K562 (cell line): ENCODE measurements around the gene LCA5L.

Source experiments
- CSDE1 ChIP-seq, 2 experiments: fragments of 450-650 bp; IDR thresholded peaks; 2 replicates each; pipeline ENCODE4 v1.6.1; 2016; ENCODE audit warnings: mild to moderate bottlenecking in 1 of 2
- HCFC1 ChIP-seq: IDR thresholded peaks from 2 replicates; pipeline ENCODE4 v1.6.1; 2012; ENCODE audit warnings: low read depth, low read length, improper control_type of control experiment
- KLF6 ChIP-seq: fragments of 250-450 bp; sonication (Bioruptor Pico); IDR thresholded peaks from 2 replicates; pipeline ENCODE4 v1.4.0; 2020; ENCODE audit warnings: mild to moderate bottlenecking, moderate library complexity, borderline replicate concordance
- LARP7 ChIP-seq: fragments of 450-650 bp; IDR thresholded peaks from 2 replicates; pipeline ENCODE4 v1.6.1; 2016
- MYNN ChIP-seq, 2 experiments: sonication (generic); formaldehyde crosslinking in 1 of 2; IDR thresholded peaks; 2 replicates each; pipeline versions ENCODE4 v1.5.0 to v1.6.1; 2016 to 2020; ENCODE audit warnings: antibody characterized with exemption in 1 of 2, missing genetic modification reagents in 1 of 2
- RAD21 ChIP-seq, 2 experiments: fragments of 250-450 bp in 1 of 2; fragments of 450-650 bp in 1 of 2; sonication (Bioruptor Pico) in 1 of 2; formaldehyde crosslinking in 1 of 2; IDR thresholded peaks in 1 of 2; conservative IDR thresholded peaks in 1 of 2; 2 replicates each; pipeline versions ENCODE4 v1.4.0 to v1.8.0; 2020 to 2022; ENCODE audit warnings: mild to moderate bottlenecking in 2 of 2, moderate library complexity in 1 of 2
- TEAD4 ChIP-seq, 2 experiments: sonication (generic) in 1 of 2; formaldehyde crosslinking in 1 of 2; IDR thresholded peaks; 2 replicates each; pipeline versions ENCODE4 v1.6.1 to v1.8.0; 2012 to 2022; ENCODE audit warnings: borderline replicate concordance in 1 of 2, inconsistent platforms in 1 of 2, low read length in 1 of 2, mild to moderate bottlenecking in 1 of 2, missing genetic modification reagents in 1 of 2
- ZZZ3 ChIP-seq: fragments of 450-650 bp; IDR thresholded peaks from 2 replicates; pipeline ENCODE4 v1.6.1; 2016; ENCODE audit warnings: antibody characterized with exemption, mild to moderate bottlenecking, moderate library complexity

GRCh38 chr21:39366563-39366962 lies 79.0 kb downstream of the LCA5L start:
- TF ChIP-seq TEAD4 (IDR thresholded peaks at IDR 0.05; ENCODE audit: low read length) (no peak), TEAD4 (CRISPR knock-in tag; IDR thresholded peaks at IDR 0.05; ENCODE audit: borderline replicate concordance) (no peak), LARP7 (no peak), ZZZ3 (no peak), CSDE1 (IDR thresholded peaks at IDR 0.05) (no peak), RAD21 (CRISPR knock-in tag; conservative IDR thresholded peaks at IDR 0.05 in 1 of 2, IDR thresholded peaks at IDR 0.05 in 1 of 2) (no peak), MYNN (IDR thresholded peaks at IDR 0.05) (no peak), MYNN (CRISPR knock-in tag; IDR thresholded peaks at IDR 0.05) (no peak), KLF6 (CRISPR knock-in tag) (no peak), HCFC1 (no peak)
